K562 (cell line): Measurements from ENCODE around the gene LIPE. TPM values are rescaled to one million over a fixed set of nuclear protein-coding genes. Genes with fewer than 3 reads are reported as not detected.

ENCODE experiments used
- FOXP4 ChIP-seq: sonication (generic); formaldehyde crosslinking; IDR thresholded peaks from 2 replicates; pipeline ENCODE4 v1.8.0; 2022; ENCODE audit warnings: mild to moderate bottlenecking, missing genetic modification reagents, borderline replicate concordance
- GTF3C2 ChIP-seq: IDR thresholded peaks from 3 replicates; pipeline ENCODE4 v1.6.1; 2011; ENCODE audit warnings: borderline replicate concordance, mild to moderate bottlenecking, moderate library complexity; ENCODE audit not compliant: insufficient read length; ENCODE audit errors: extremely low read depth
- JUND ChIP-seq, 2 experiments: IDR thresholded peaks; 2 replicates in 1 of 2; 3 replicates in 1 of 2; pipeline ENCODE4 v1.6.1; 2011; ENCODE audit warnings: borderline replicate concordance in 2 of 2, low read depth in 2 of 2, low read length in 2 of 2, improper control_type of control experiment in 1 of 2, missing biosample characterization in 1 of 2, missing genetic modification characterization in 1 of 2, missing genetic modification reagents in 1 of 2
- MAFK ChIP-seq: IDR thresholded peaks from 2 replicates; pipeline ENCODE4 v1.6.1; 2011; ENCODE audit warnings: low read length, improper control_type of control experiment
- MYC ChIP-seq, 2 experiments: fragments of 250-450 bp in 1 of 2; sonication (Bioruptor Pico) in 1 of 2; IDR thresholded peaks; 2 replicates each; pipeline versions ENCODE4 v1.5.1 to v1.6.1; 2012 to 2021; ENCODE audit warnings: low read depth in 2 of 2, borderline replicate concordance in 1 of 2, improper control_type of control experiment in 1 of 2, low read length in 1 of 2, mild to moderate bottlenecking in 1 of 2, moderate library complexity in 1 of 2
- PHF8 ChIP-seq: fragments of 200-600 bp; sonication (generic); IDR thresholded peaks from 2 replicates; pipeline ENCODE4 v1.6.1; 2012; ENCODE audit warnings: mixed run types, mild to moderate bottlenecking, inconsistent platforms, low read length, moderate library complexity, borderline replicate concordance
- SAP30 ChIP-seq: fragments of 200-600 bp; sonication (generic); IDR thresholded peaks from 2 replicates; pipeline ENCODE4 v1.6.1; 2012; ENCODE audit warnings: borderline replicate concordance, low read depth, mild to moderate bottlenecking, moderate library complexity, low read length, control low read depth, inconsistent platforms; ENCODE audit not compliant: insufficient read depth, poor library complexity, severe bottlenecking
- TAF7 ChIP-seq: fragments of 450-650 bp; IDR thresholded peaks from 2 replicates; pipeline ENCODE4 v1.6.1; 2016; ENCODE audit warnings: missing genetic modification characterization, missing compliant biosample characterization
- THAP7 ChIP-seq: fragments of 250-450 bp; sonication (Bioruptor Pico); IDR thresholded peaks from 2 replicates; pipeline ENCODE4 v1.5.0; 2021
- ZC3H4 ChIP-seq: sonication (generic); formaldehyde crosslinking; IDR thresholded peaks from 2 replicates; pipeline ENCODE4 v1.9.0; 2021; ENCODE audit warnings: missing genetic modification reagents, borderline replicate concordance
- ZHX1 ChIP-seq: fragments of 150-350 bp; conservative IDR thresholded peaks from 2 replicates; pipeline ENCODE4 v1.6.1; 2014; ENCODE audit warnings: low read length
- polyA plus RNA-seq, 8 experiments: library from polyadenylated mRNA; depleted of rRNA in 4 of 8; stranded (reverse) in 5 of 8; unstranded in 3 of 8; fragments of >200 nt; fragmentation: Nextera tagmentation in 2 of 8; fragmentation: Illumina TruSeq in 1 of 8; extraction: Ambion mirVana in 2 of 8; extraction: Trizol in 1 of 8; gene quantifications; 2 replicates each; pipeline versions ENCODE4 v1.2.1 to v1.2.3, GENCODE V29; 2011 to 2014; ENCODE audit warnings: inconsistent platforms in 1 of 8, missing spikeins in 1 of 8
- total RNA-seq, 7 experiments: library from RNA; depleted of rRNA in 6 of 7; stranded (reverse); fragments of >200 nt in 6 of 7; fragmentation: Illumina TruSeq in 2 of 7; extraction: Trizol in 2 of 7; gene quantifications; 2 replicates each; pipeline versions ENCODE4 v1.2.1 to v1.2.3, GENCODE V29; 2011 to 2021; ENCODE audit warnings: low replicate concordance in 1 of 7

Gene LIPE
- total and polyA plus RNA-seq, 9 of the 15 experiments (the other 6 are each of a cell fraction or from before 2014, with no cell fraction given): 0.22 TPM; not detected in 8

GRCh38 chr19:42396381-42397262 is 30.6 kb downstream of the LIPE start (continued):
- TF ChIP-seq ZHX1 (no peak), ZC3H4 (CRISPR knock-in tag) (no peak), TAF7 (tag) (no peak), PHF8 (peak; percentile 97; the same call in 1 of the 2 replicates), JUND (IDR thresholded peaks at IDR 0.05; ENCODE audit: borderline replicate concordance, low read depth, low read length) (peak; percentile 93), JUND (tag; IDR thresholded peaks at IDR 0.05; ENCODE audit: borderline replicate concordance, low read depth, low read length) (peak; percentile 88; the same call in 2 of the 3 replicates), MAFK (no peak), THAP7 (CRISPR knock-in tag) (no peak), GTF3C2 (no peak), SAP30 (peak; percentile 10), MYC (IDR thresholded peaks at IDR 0.05; ENCODE audit: low read depth, low read length) (no peak; the same call in 1 of the 2 replicates), MYC (CRISPR knock-in tag; IDR thresholded peaks at IDR 0.05; ENCODE audit: borderline replicate concordance, low read depth) (0 out of 2 replicates have a peak, but pooled peaks have one; percentile 14), FOXP4 (CRISPR knock-in tag) (no peak)
